Cardiac fibroblast (primary cell): Measurements from ENCODE around the gene CRNN.

Experiments used
- DNase-seq, 2 donors: peaks; one replicate each; pipeline versions ENCODE4 v3.0.0 to v3.0.0-alpha.2; 2010; ENCODE audit warnings: low read depth in 2 of 2
- H3K4me3 ChIP-seq, 2 donors: replicated peaks in 1 of 2; 1 replicate in 1 of 2; 2 replicates in 1 of 2; pipeline ENCODE4 v1.5.1; 2011; ENCODE audit warnings: low read depth in 2 of 2, low read length in 2 of 2, mild to moderate bottlenecking in 2 of 2, moderate library complexity in 1 of 2
- CTCF ChIP-seq: IDR thresholded peaks from one replicate; pipeline ENCODE4 v1.5.1; 2011; ENCODE audit warnings: low read depth, mild to moderate bottlenecking, low read length, inconsistent platforms

The CRNN gene

DNA sequence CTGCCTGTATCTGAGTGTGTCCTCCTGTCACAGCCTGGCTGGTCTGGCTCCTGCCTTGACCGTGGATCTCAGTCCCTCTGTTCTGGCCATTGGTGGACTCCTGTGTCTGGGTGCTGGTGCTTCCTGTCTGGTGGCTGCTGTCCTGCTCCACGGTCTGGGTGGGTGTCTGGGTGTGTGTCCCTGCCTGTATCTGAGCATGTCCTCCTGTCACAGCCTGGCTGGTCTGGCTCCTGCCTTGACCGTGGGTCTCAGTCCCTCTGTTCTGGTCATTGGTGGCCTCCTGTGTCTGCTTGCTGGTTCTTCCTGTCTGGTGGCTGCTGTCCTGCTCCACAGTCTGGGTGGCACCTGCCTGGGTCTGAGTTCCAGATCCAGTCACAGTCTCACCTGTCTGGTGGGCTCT, 4.0 kb downstream of the CRNN start:
- DNase-seq, result no peak
- no peak overlapping the region for H3K4me3 ChIP-seq
- no peak for TF ChIP-seq CTCF

- DNase-seq, result no peak
- no peak overlapping the region for H3K4me3 ChIP-seq
- TF ChIP-seq CTCF, result no peak
These were observed 5.4 kb downstream of the CRNN start for GRCh38 chr1:152408664-152409063.

GRCh38 chr1:152398812-152399698, 15.0 kb downstream of the CRNN start:
- TF ChIP-seq CTCF, result peak; percentile 33
- peak; percentile 14 to 31 for DNase-seq

DNA sequence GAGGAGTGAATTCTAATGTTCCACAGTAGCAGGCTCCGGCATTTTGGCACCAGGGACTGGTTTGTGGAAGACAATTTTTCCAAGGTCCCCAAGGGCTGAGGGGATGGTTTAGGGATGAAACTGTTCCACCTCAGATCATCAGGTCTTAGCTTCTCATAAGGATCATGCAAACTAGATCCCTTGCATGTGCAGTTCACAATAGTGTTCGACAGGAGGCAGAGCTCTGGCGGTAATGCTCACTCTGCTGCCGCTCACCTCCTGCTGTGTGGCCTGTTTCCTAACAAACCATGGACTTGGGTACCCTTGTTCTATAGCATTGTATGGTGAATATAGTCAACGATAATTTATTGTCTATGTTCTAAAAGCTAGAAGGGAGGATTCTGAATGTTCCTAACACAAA, 16.6 kb downstream of the CRNN start:
- no peak for DNase-seq
- no peak overlapping the region for H3K4me3 ChIP-seq
- TF ChIP-seq CTCF, result no peak

More at GRCh38 chr1:152398812-152399698, 15.0 kb downstream of the CRNN start:
- H3K4me3 ChIP-seq, result no peak overlapping the region

GRCh38 chr1:152394151-152394550, 19.9 kb downstream of the CRNN start:
- DNase-seq, result no peak
- no peak for TF ChIP-seq CTCF

GRCh38 chr1:152392909-152393308, 21.2 kb downstream of the CRNN start:
- no peak for DNase-seq
- no peak for TF ChIP-seq CTCF
- no peak overlapping the region for H3K4me3 ChIP-seq

More at GRCh38 chr1:152394151-152394550, 19.9 kb downstream of the CRNN start:
- no peak overlapping the region for H3K4me3 ChIP-seq

GRCh38 chr1:152388889-152389288, 25.2 kb downstream of the CRNN start:
- no peak overlapping the region for H3K4me3 ChIP-seq
- TF ChIP-seq CTCF, result no peak
- no peak for DNase-seq
